IMR-90 (cell line): ENCODE results near the gene SLC6A4.
"Not testable (repeated sequence)": the region's sequence is repeated elsewhere in the genome, so short reads cannot be mapped to it uniquely, and the experiment has no call there.

Experiments
- CEBPB ChIP-seq: IDR thresholded peaks from 2 replicates; pipeline ENCODE4 v1.6.1; 2012; ENCODE audit warnings: low read depth, low read length, improper control_type of control experiment
- CHD1 ChIP-seq: IDR thresholded peaks from 2 replicates; pipeline ENCODE4 v1.6.1; 2012; ENCODE audit warnings: low read depth, low read length, improper control_type of control experiment
- CTCF ChIP-seq: conservative IDR thresholded peaks from 2 replicates; pipeline ENCODE4 v1.5.1; 2012; ENCODE audit warnings: mild to moderate bottlenecking, low read depth, low read length, improper control_type of control experiment
- FOS ChIP-seq: fragments of 150-350 bp; IDR thresholded peaks from 2 replicates; pipeline ENCODE4 v1.6.1; 2016; ENCODE audit warnings: low read depth, low read length
- MAZ ChIP-seq: IDR thresholded peaks from 2 replicates; pipeline ENCODE4 v1.6.1; 2012; ENCODE audit warnings: low read depth, mild to moderate bottlenecking, low read length, improper control_type of control experiment, moderate library complexity, borderline replicate concordance
- MXI1 ChIP-seq: IDR thresholded peaks from 2 replicates; pipeline ENCODE4 v1.6.1; 2012; ENCODE audit warnings: low read depth, mild to moderate bottlenecking, low read length, moderate library complexity, borderline replicate concordance
- POLR2A ChIP-seq: IDR thresholded peaks from 2 replicates; pipeline ENCODE4 v1.6.1; 2012; ENCODE audit warnings: mild to moderate bottlenecking, low read depth, low read length
- RAD21 ChIP-seq: IDR thresholded peaks from 2 replicates; pipeline ENCODE4 v1.6.1; 2012; ENCODE audit warnings: low read length, improper control_type of control experiment
- RCOR1 ChIP-seq: IDR thresholded peaks from 2 replicates; pipeline ENCODE4 v1.6.1; 2012; ENCODE audit warnings: mild to moderate bottlenecking, low read length, improper control_type of control experiment; ENCODE audit not compliant: insufficient replicate concordance
- RFX5 ChIP-seq: IDR thresholded peaks from 2 replicates; pipeline ENCODE4 v1.8.0; 2012; ENCODE audit warnings: low read depth, mild to moderate bottlenecking, low read length, moderate library complexity
- SMC3 ChIP-seq: fragments of 150-350 bp; IDR thresholded peaks from 2 replicates; pipeline ENCODE4 v1.6.1; 2016; ENCODE audit warnings: low read depth, mild to moderate bottlenecking, antibody characterized with exemption, low read length, moderate library complexity
- USF2 ChIP-seq: fragments of 150-350 bp; IDR thresholded peaks from 2 replicates; pipeline ENCODE4 v1.6.1; 2017; ENCODE audit warnings: mild to moderate bottlenecking, antibody characterized with exemption, low read length, low read depth

DNA sequence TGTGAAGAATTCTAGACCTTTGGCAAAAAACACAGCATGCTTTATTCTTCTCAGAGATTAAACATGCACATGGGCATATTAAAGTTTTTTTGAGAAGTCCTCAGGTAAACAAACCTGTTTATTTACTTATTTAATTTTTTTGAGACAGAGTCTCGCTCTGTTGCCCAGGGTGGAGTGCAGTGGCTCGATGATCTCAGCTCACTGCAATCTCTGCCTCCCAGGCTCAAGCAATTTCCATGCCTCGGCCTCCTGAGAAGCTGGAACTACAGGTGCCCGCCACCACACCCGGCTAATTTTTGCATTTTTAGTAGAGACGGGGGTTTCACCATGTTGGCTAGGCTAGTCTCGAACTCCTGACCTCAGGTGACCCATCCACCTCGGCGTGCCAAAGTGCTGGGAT, 34.8 kb downstream of the SLC6A4 start:
- not testable (repeated sequence) for TF ChIP-seq CTCF, POLR2A, CEBPB, RCOR1, RFX5, MXI1, CHD1, RAD21, SMC3, USF2, FOS, MAZ
